Endothelial cell of hepatic sinusoid (primary cell): ENCODE results near the gene ATG16L2.
"Not testable (repeated sequence)": the region's sequence is repeated elsewhere in the genome, so short reads cannot be mapped to it uniquely, and the experiment has no call there.

Source experiments
- in situ Hi-C: cut with HindIII; loops from 2 replicates; pipeline ENCODE4 v1.10.0; 2017; ENCODE audit warnings: low sequenced_read_pairs

ATG16L2 gene

GRCh38 chr11:72838691-72839305, 24.6 kb downstream of the ATG16L2 start:
- in situ Hi-C loops = no loop called here

- in situ Hi-C loops = no loop called here
These were observed 26.6 kb downstream of the ATG16L2 start for GRCh38 chr11:72840780-72841179.

- in situ Hi-C loops = no loop called here
These were observed 27.2 kb downstream of the ATG16L2 start for GRCh38 chr11:72841397-72841796.

- in situ Hi-C loops = no loop called here
These were observed 27.9 kb downstream of the ATG16L2 start for GRCh38 chr11:72842126-72842525.

- in situ Hi-C loops = no loop called here
These were observed 28.6 kb downstream of the ATG16L2 start for GRCh38 chr11:72842653-72843330.

- in situ Hi-C loops = no loop called here
These were observed 30.1 kb downstream of the ATG16L2 start for GRCh38 chr11:72844356-72844755.

- in situ Hi-C loops = no loop called here
These were observed 34.7 kb downstream of the ATG16L2 start for GRCh38 chr11:72848846-72849466.

- in situ Hi-C loops = no loop called here
These were observed 36.6 kb downstream of the ATG16L2 start for GRCh38 chr11:72850832-72851231.

- in situ Hi-C loops = no loop called here
These were observed 37.5 kb downstream of the ATG16L2 start for GRCh38 chr11:72851726-72852125.

GRCh38 chr11:72856065-72856464, 41.9 kb downstream of the ATG16L2 start:
- in situ Hi-C loops = no loop called here

GRCh38 chr11:72856551-72857345, 42.5 kb downstream of the ATG16L2 start:
- in situ Hi-C loops = no loop called here

- in situ Hi-C loops = not testable (repeated sequence)
These were observed 44.1 kb downstream of the ATG16L2 start for GRCh38 chr11:72858267-72858666.

GRCh38 chr11:72859126-72859525, 44.9 kb downstream of the ATG16L2 start:
- in situ Hi-C loops = no loop called here

- in situ Hi-C loops = no loop called here
These were observed 45.8 kb downstream of the ATG16L2 start for GRCh38 chr11:72860010-72860409.

GRCh38 chr11:72860592-72860991, 46.4 kb downstream of the ATG16L2 start:
- in situ Hi-C loops = no loop called here

GRCh38 chr11:72863091-72863490, 48.9 kb downstream of the ATG16L2 start:
- in situ Hi-C loops = no loop called here

GRCh38 chr11:72863916-72864315, 49.7 kb downstream of the ATG16L2 start:
- in situ Hi-C loops = no loop called here

- in situ Hi-C loops = no loop called here
These were observed 50.8 kb downstream of the ATG16L2 start for GRCh38 chr11:72864702-72865655.

- in situ Hi-C loops = no loop called here
These were observed 53.8 kb downstream of the ATG16L2 start for GRCh38 chr11:72867970-72868369.

- in situ Hi-C loops = loop anchor here (10.0 kb wide), 1 partner anchor 45 kb away; no protein-coding TSS in a partner anchor
These were observed 55.6 kb downstream of the ATG16L2 start for GRCh38 chr11:72869831-72870230.
